B cell (primary cell): ENCODE measurements around the gene OR2T33. TPM values are rescaled to one million over a fixed set of nuclear protein-coding genes. Genes with fewer than 3 reads are reported as not detected.

Experiments
- ATAC-seq: fragments of 200-7000 bp; cut with Tn5 transposase; one replicate; pipeline ENCODE4 v1.10.0; 2021; ENCODE audit warnings: low read depth, mild to moderate bottlenecking, moderate number of reproducible peaks, moderate library complexity
- CTCF ChIA-PET: fragments of 350-600 bp; sonication (Branson Sonifier 250); formaldehyde crosslinking; loops from one replicate; lab custom pipeline; 2021; ENCODE audit warnings: antibody characterized with exemption, inconsistent platforms; lab: Charles Lee
- POLR2A ChIA-PET: fragments of 350-600 bp; sonication (Branson Sonifier 250); formaldehyde crosslinking; loops from one replicate; lab custom pipeline; 2021; ENCODE audit warnings: antibody characterized with exemption; lab: Charles Lee
- DNase-seq: peaks from one replicate; pipeline ENCODE4 v3.0.0; 2013
- H2AFZ ChIP-seq: 2 replicates; pipeline ENCODE4 v1.6.1; 2012; ENCODE audit warnings: mild to moderate bottlenecking, low read depth, low read length; ENCODE audit not compliant: insufficient read depth, poor library complexity, severe bottlenecking
- H3K27ac ChIP-seq, 2 donors: 1 replicate in 1 of 2; 2 replicates in 1 of 2; pipeline ENCODE4 v1.5.1; 2012 to 2013; ENCODE audit warnings: low read length in 2 of 2, mild to moderate bottlenecking in 2 of 2, moderate library complexity in 1 of 2
- H3K27me3 ChIP-seq, 4 experiments: fragments of 200-600 bp in 1 of 4; sonication (generic) in 1 of 4; replicated peaks in 1 of 4; 1 replicate in 2 of 4; 2 replicates in 2 of 4; pipeline versions ENCODE4 v1.6.1 to v1.7.0; 2013 to 2016; ENCODE audit warnings: low read length in 3 of 4, mild to moderate bottlenecking in 2 of 4, mixed read lengths in 1 of 4, moderate library complexity in 1 of 4; ENCODE audit not compliant: insufficient read depth in 4 of 4, control insufficient read depth in 3 of 4; ENCODE audit errors: control extremely low read depth in 1 of 4
- H3K36me3 ChIP-seq, 2 experiments: replicated peaks in 1 of 2; 1 replicate in 1 of 2; 2 replicates in 1 of 2; pipeline versions ENCODE4 v1.6.1 to v1.7.1; 2013; ENCODE audit warnings: low read length in 1 of 2; ENCODE audit not compliant: insufficient read depth in 2 of 2, control insufficient read depth in 1 of 2; ENCODE audit errors: control extremely low read depth in 1 of 2, extremely low read depth in 1 of 2
- H3K4me1 ChIP-seq, 2 donors: fragments of 200-600 bp in 1 of 2; sonication (generic) in 1 of 2; 1 replicate in 1 of 2; 2 replicates in 1 of 2; pipeline versions ENCODE4 v1.5.1 to v1.6.1; 2013 to 2017; ENCODE audit warnings: low read length in 2 of 2; ENCODE audit not compliant: control insufficient read depth in 2 of 2, insufficient read depth in 2 of 2
- H3K4me2 ChIP-seq: replicated peaks from 2 replicates; pipeline ENCODE3; 2012; ENCODE audit warnings: mild to moderate bottlenecking, low read depth, low read length; ENCODE audit not compliant: poor library complexity, severe bottlenecking
- H3K4me3 ChIP-seq, 5 experiments: fragments of 200-600 bp in 1 of 5; sonication (generic) in 1 of 5; 1 replicate in 3 of 5; 2 replicates in 2 of 5; pipeline versions ENCODE4 v1.5.1 to v1.7.0; 2011 to 2016; ENCODE audit warnings: low read length in 4 of 5, mild to moderate bottlenecking in 4 of 5, low read depth in 2 of 5, control low read depth in 1 of 5, moderate library complexity in 1 of 5; ENCODE audit not compliant: insufficient read depth in 1 of 5; ENCODE audit errors: control extremely low read depth in 1 of 5, extremely low read depth in 1 of 5
- H3K79me2 ChIP-seq: fragments of 200-600 bp; sonication (generic); one replicate; pipeline ENCODE4 v1.6.0; 2016; ENCODE audit warnings: low read length; ENCODE audit not compliant: control insufficient read depth, insufficient read depth
- H3K9ac ChIP-seq: fragments of 200-600 bp; sonication (generic); 2 replicates; pipeline ENCODE4 v1.6.1; 2017; ENCODE audit warnings: mild to moderate bottlenecking, low read length, moderate library complexity
- H3K9me3 ChIP-seq, 3 donors: one replicate each; pipeline versions ENCODE4 v1.6.1 to v1.7.1; 2013; ENCODE audit warnings: low read length in 2 of 3; ENCODE audit not compliant: control insufficient read depth in 2 of 3, insufficient read depth in 1 of 3; ENCODE audit errors: control extremely low read depth in 1 of 3
- H4K20me1 ChIP-seq: 2 replicates; pipeline ENCODE4 v1.6.0; 2012; ENCODE audit warnings: mild to moderate bottlenecking, low read length; ENCODE audit not compliant: insufficient read depth, control insufficient read depth, poor library complexity, severe bottlenecking
- H3K27ac Mint-ChIP-seq: one replicate; pipeline ENCODE4 v1.8.0; 2021; ENCODE audit warnings: mixed read lengths
- H3K27me3 Mint-ChIP-seq: one replicate; pipeline ENCODE4 v1.8.0; 2021; ENCODE audit warnings: mixed read lengths
- H3K4me1 Mint-ChIP-seq: one replicate; pipeline ENCODE4 v1.8.0; 2021; ENCODE audit warnings: mixed read lengths
- H3K4me3 Mint-ChIP-seq: one replicate; pipeline ENCODE4 v1.8.0; 2021; ENCODE audit warnings: mixed read lengths
- H3K9me3 Mint-ChIP-seq: one replicate; pipeline ENCODE4 v1.8.0; 2022; ENCODE audit warnings: mixed read lengths; ENCODE audit not compliant: insufficient read depth
- EZH2 ChIP-seq: IDR thresholded peaks from 2 replicates; pipeline ENCODE4 v1.6.1; 2012; ENCODE audit warnings: borderline replicate concordance, low read depth, mild to moderate bottlenecking, moderate library complexity, low read length; ENCODE audit not compliant: insufficient read depth, poor library complexity, severe bottlenecking
- WGBS: methylation state at CpG from one replicate; pipeline ENCODE4 v1.1.5; 2013; ENCODE audit warnings: missing lambda C conversion rate; ENCODE audit not compliant: insufficient coverage; 5-methylcytosine and 5-hydroxymethylcytosine counted together
- intact Hi-C: fragments of 100-400 bp; cut with micrococcal nuclease; formaldehyde crosslinking; loops from one replicate; pipeline ENCODE4 v1.10.0; 2022
- polyA plus RNA-seq: library from polyadenylated mRNA; depleted of rRNA; stranded (reverse); fragments of >200 nt; gene quantifications from 2 replicates; pipeline ENCODE4 v1.2.3, GENCODE V29; 2012
- total RNA-seq, 2 donors: library from RNA; stranded (reverse); fragments of 120-200 nt in 1 of 2; gene quantifications; 1 replicate in 1 of 2; 2 replicates in 1 of 2; pipeline versions ENCODE4 v1.2.3 to v1.2.4, GENCODE V29; 2013 to 2022
- TF ChIP-seq, protein P1 (sequence below): fragments of 200-600 bp; IDR thresholded peaks from one replicate; pipeline ENCODE4 v1.8.0; 2022; ENCODE audit warnings: antibody characterized with exemption, mild to moderate bottlenecking

The OR2T33 gene
- total and polyA plus RNA-seq, 2 donors (not counting 1 experiment from before 2014, with no cell fraction given), result not detected

DNA sequence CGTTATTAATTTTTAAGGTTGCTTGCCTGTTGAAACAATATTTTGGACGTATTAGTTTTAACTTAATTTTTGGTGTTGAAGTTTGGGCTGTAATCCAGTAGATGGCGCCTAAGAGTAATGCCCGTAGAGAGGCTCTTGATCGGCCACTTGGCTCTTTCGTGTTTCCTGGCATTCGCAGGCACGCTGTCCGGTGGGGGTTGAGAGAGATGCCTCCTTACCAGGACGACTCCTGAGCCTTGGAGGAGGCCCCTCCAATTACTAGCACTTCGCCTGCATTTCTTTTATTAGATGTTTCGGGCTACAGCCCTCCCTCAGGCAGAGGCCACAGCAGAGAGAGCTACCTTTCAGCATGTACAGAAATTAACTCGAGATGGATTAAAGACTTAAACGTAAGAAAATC, 34.6 kb downstream of the OR2T33 start:
- Mint-ChIP-seq H3K4me1 (peaks cover 2% of the 10 kb centered on the region), H3K4me3 (no peak overlapping the region), H3K27ac (no peak overlapping the region), H3K9me3 (no peaks in the 10 kb centered on the region), H3K27me3 (peaks cover 25% of the 10 kb centered on the region)
- DNase-seq (peak; percentile 65), ATAC-seq (peak; percentile 36)
- Histone ChIP-seq H3K4me1 (peaks cover 3 to 4% of the 10 kb centered on the region in 2 donors), H3K4me3 (no peak overlapping the region), H3K4me2 (peak overlapping the region; percentile 55), H3K36me3 (no peaks in the 10 kb centered on the region), H2AFZ (peak overlapping the region; percentile 32), H4K20me1 (no peaks in the 10 kb centered on the region), H3K27me3 (peaks cover 0 to 8% (median 2%) of the 10 kb centered on the region in 4 experiments), H3K79me2 (no peaks in the 10 kb centered on the region), H3K9ac (no peak overlapping the region), H3K9me3 (no peaks in the 10 kb centered on the region), H3K27ac (no peak overlapping the region)
- CTCF ChIA-PET, result interaction anchor here (0.6 to 1.4 kb wide), 6 partner anchors 9 to 563 kb away, joined by 3 to 11 read pairs (median 4); no protein-coding TSS in a partner anchor
- no peak for TF ChIP-seq EZH2
- TF ChIP-seq, protein P1, sequence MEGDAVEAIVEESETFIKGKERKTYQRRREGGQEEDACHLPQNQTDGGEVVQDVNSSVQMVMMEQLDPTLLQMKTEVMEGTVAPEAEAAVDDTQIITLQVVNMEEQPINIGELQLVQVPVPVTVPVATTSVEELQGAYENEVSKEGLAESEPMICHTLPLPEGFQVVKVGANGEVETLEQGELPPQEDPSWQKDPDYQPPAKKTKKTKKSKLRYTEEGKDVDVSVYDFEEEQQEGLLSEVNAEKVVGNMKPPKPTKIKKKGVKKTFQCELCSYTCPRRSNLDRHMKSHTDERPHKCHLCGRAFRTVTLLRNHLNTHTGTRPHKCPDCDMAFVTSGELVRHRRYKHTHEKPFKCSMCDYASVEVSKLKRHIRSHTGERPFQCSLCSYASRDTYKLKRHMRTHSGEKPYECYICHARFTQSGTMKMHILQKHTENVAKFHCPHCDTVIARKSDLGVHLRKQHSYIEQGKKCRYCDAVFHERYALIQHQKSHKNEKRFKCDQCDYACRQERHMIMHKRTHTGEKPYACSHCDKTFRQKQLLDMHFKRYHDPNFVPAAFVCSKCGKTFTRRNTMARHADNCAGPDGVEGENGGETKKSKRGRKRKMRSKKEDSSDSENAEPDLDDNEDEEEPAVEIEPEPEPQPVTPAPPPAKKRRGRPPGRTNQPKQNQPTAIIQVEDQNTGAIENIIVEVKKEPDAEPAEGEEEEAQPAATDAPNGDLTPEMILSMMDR, result peak; percentile 87
- 10% methylated on average over 11 of the region's 14 CpGs for WGBS
- POLR2A ChIA-PET, result no interaction called here
- intact Hi-C loops, result loop anchor here (10.0 kb wide), 1 partner anchor 372 kb away; no protein-coding TSS in a partner anchor

DNA sequence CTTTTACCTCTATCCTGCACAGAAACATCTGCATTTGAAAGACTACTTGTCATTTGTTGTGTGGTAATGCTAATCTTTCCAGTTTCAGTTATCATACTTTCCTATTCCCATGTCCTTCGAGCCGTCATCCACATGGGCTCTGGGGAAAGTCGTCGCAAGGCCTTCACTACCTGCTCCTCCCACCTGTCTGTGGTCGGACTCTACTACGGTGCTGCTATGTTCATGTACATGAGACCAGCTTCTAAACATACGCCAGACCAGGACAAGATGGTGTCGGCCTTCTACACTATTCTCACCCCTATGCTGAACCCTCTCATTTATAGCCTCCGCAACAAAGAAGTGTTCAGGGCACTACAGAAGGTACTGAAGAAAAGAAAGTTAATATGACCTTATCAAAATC, 38.3 kb downstream of the OR2T33 start:
- peaks cover 2% of the 10 kb centered on the region for H3K4me1 Mint-ChIP-seq
- ChIA-PET POLR2A (no interaction called here), CTCF (no interaction called here)
- ATAC-seq (no peak), DNase-seq (no peak)
- Histone ChIP-seq H3K9ac (no peak overlapping the region), H3K36me3 (no peaks in the 10 kb centered on the region), H3K27me3 (peaks cover 0 to 8% (median 2%) of the 10 kb centered on the region in 4 experiments), H3K4me1 (peaks cover 3 to 4% of the 10 kb centered on the region in 2 donors), H4K20me1 (no peaks in the 10 kb centered on the region), H3K9me3 (no peaks in the 10 kb centered on the region), H3K79me2 (no peaks in the 10 kb centered on the region), H3K27ac (no peak overlapping the region), H3K4me3 (no peak overlapping the region), H2AFZ (no peak overlapping the region), H3K4me2 (no peak overlapping the region)
- intact Hi-C loops, result no loop called here
- H3K27me3 Mint-ChIP-seq, result peaks cover 20% of the 10 kb centered on the region
- no peak overlapping the region for H3K4me3 Mint-ChIP-seq
- TF ChIP-seq, protein P1, result no peak
- TF ChIP-seq EZH2, result no peak
- H3K27ac Mint-ChIP-seq, result no peak overlapping the region
- WGBS, result 96% methylated on average over 6 of the region's 9 CpGs
- H3K9me3 Mint-ChIP-seq, result no peaks in the 10 kb centered on the region
